Endothelial cell of umbilical vein (primary cell): ENCODE data around the gene ANKRD63.

Source experiments
- JUN ChIP-seq: IDR thresholded peaks from 2 replicates; pipeline ENCODE4 v1.6.1; 2011; ENCODE audit warnings: borderline replicate concordance, low read depth; ENCODE audit not compliant: insufficient read length, insufficient read depth
- MYC ChIP-seq: IDR thresholded peaks from one replicate; pipeline ENCODE4 v1.6.1; 2011; ENCODE audit warnings: mild to moderate bottlenecking, low read depth, low read length
- TF ChIP-seq, protein P1 (sequence below), 2 donors: IDR thresholded peaks; 1 replicate in 1 of 2; 2 replicates in 1 of 2; pipeline ENCODE4 v1.5.1; 2011; ENCODE audit warnings: low read length in 2 of 2, mild to moderate bottlenecking in 2 of 2, moderate library complexity in 2 of 2, control low read depth in 1 of 2, inconsistent platforms in 1 of 2, low read depth in 1 of 2; ENCODE audit not compliant: insufficient read depth in 1 of 2; ENCODE audit errors: extremely low read depth in 1 of 2

GRCh38 chr15:40282869-40283614 is at the start of gene ANKRD63:
- TF ChIP-seq, protein P1, sequence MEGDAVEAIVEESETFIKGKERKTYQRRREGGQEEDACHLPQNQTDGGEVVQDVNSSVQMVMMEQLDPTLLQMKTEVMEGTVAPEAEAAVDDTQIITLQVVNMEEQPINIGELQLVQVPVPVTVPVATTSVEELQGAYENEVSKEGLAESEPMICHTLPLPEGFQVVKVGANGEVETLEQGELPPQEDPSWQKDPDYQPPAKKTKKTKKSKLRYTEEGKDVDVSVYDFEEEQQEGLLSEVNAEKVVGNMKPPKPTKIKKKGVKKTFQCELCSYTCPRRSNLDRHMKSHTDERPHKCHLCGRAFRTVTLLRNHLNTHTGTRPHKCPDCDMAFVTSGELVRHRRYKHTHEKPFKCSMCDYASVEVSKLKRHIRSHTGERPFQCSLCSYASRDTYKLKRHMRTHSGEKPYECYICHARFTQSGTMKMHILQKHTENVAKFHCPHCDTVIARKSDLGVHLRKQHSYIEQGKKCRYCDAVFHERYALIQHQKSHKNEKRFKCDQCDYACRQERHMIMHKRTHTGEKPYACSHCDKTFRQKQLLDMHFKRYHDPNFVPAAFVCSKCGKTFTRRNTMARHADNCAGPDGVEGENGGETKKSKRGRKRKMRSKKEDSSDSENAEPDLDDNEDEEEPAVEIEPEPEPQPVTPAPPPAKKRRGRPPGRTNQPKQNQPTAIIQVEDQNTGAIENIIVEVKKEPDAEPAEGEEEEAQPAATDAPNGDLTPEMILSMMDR (IDR thresholded peaks at IDR 0.05; ENCODE audit: extremely low read depth in 1 of 2, insufficient read depth in 1 of 2, low read depth in 1 of 2, low read length in 2 of 2): no peak
- no peak for TF ChIP-seq JUN
- TF ChIP-seq MYC: no peak
